WTC11 (cell line): ENCODE results near the gene GNRHR. TPM values are rescaled to one million over a fixed set of nuclear protein-coding genes. Genes with fewer than 3 reads are reported as not detected.

Source experiments
- ATAC-seq: fragments of 200-7000 bp; cut with Tn5 transposase; 2 replicates; pipeline ENCODE4 v1.10.0; 2021; ENCODE audit warnings: mild to moderate bottlenecking, moderate library complexity
- CTCF ChIA-PET: fragments of 300-600 bp; sonication (Branson Sonifier 250); formaldehyde crosslinking; loops from one replicate; lab custom pipeline; 2021; ENCODE audit warnings: antibody characterized with exemption; lab: Charles Lee
- POLR2A ChIA-PET: fragments of 350-600 bp; sonication (Branson Sonifier 250); formaldehyde crosslinking; loops from one replicate; lab custom pipeline; 2021; ENCODE audit warnings: antibody characterized with exemption; lab: Charles Lee
- DNase-seq: peaks from one replicate; pipeline ENCODE4 v3.0.0; 2021; ENCODE audit warnings: low spot score
- H3K27ac Mint-ChIP-seq: 2 replicates; pipeline ENCODE4 v1.8.0; 2021; ENCODE audit warnings: mixed read lengths
- H3K27me3 Mint-ChIP-seq: 2 replicates; pipeline ENCODE4 v1.8.0; 2021; ENCODE audit warnings: low read depth, mild to moderate bottlenecking, moderate library complexity, mixed read lengths
- H3K36me3 Mint-ChIP-seq: 2 replicates; pipeline ENCODE4 v1.8.0; 2021; ENCODE audit warnings: mixed read lengths
- H3K4me1 Mint-ChIP-seq: 2 replicates; pipeline ENCODE4 v1.8.0; 2022; ENCODE audit warnings: mixed read lengths
- H3K4me3 Mint-ChIP-seq: 2 replicates; pipeline ENCODE4 v1.8.0; 2021; ENCODE audit warnings: mild to moderate bottlenecking, moderate library complexity, mixed read lengths
- H3K9me3 Mint-ChIP-seq: 2 replicates; pipeline ENCODE4 v1.8.0; 2021; ENCODE audit warnings: mixed read lengths
- ZNF219 ChIP-seq: sonication (generic); formaldehyde crosslinking; IDR thresholded peaks from 2 replicates; pipeline ENCODE4 v1.8.0; 2023; ENCODE audit warnings: missing genetic modification reagents, mild to moderate bottlenecking, borderline replicate concordance
- total RNA-seq: library from RNA; stranded (reverse); gene quantifications from 3 replicates; pipeline ENCODE4 v1.2.3, GENCODE V29; 2021

GNRHR gene
- total RNA-seq, 1 experiment from 2014 or later: not detected

DNA sequence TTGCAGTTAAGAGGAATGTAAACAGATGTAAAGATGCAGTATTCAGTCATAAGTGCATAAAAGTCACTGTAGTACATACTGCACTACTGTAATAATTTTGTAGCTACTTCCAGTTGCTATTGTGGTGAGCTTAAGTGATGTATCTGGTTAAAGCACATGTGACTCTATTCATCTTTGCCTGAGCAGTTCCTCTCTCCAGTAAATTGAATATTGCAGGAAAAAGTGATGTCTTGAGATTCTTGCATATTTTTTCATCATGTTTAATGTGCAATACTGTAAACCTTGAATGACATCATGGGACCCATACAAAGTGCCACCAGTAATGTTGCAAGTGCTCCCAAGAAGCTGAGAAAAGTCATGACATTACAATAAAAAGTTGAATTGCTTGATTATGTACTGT is 62.9 kb downstream of the GNRHR start:
- Mint-ChIP-seq H3K4me1 (peaks cover 3% of the 10 kb centered on the region; the same call in 1 of the 2 replicates), H3K4me3 (no peak overlapping the region), H3K27ac (no peak overlapping the region), H3K27me3 (no peaks in the 10 kb centered on the region), H3K9me3 (no peaks in the 10 kb centered on the region), H3K36me3 (peaks cover 17% of the 10 kb centered on the region)
- ATAC-seq (no peak), DNase-seq (no peak)
- no peak for TF ChIP-seq ZNF219
- POLR2A ChIA-PET: interaction anchor here (0.6 to 0.9 kb wide), 4 partner anchors 8 to 476 kb away, joined by 3 read pairs; no protein-coding TSS in a partner anchor
- CTCF ChIA-PET: no interaction called here

Other genes starting within 250 kb of the GNRHR start
- gene CENPC, start 208.9 kb downstream of the GNRHR start, total RNA-seq: 17.7 to 20.3 TPM (median 19.1 TPM) in 3 replicates
- not detected in 3 replicates for gene STAP1, start 195.7 kb downstream of the GNRHR start, total RNA-seq
- 71.5 to 81.5 TPM (median 79.0 TPM) in 3 replicates for gene UBA6, start 53.2 kb downstream of the GNRHR start, total RNA-seq
- gene TMPRSS11D, start 129.6 kb upstream of the GNRHR start, total RNA-seq: not detected in 3 replicates
- not detected in 3 replicates for gene TMPRSS11A, start 209.1 kb upstream of the GNRHR start, total RNA-seq